Stimulated activated CD4-positive, alpha-beta T cell treated with anti-CD3 and anti-CD28 coated beads, Interleukin-2, amount 100 ng/mL, for 4 hours (primary cell): ENCODE results near the gene CRADD.
"Not testable (repeated sequence)": the region's sequence is repeated elsewhere in the genome, so short reads cannot be mapped to it uniquely, and the experiment has no call there.

Source experiments
- DNase-seq: peaks from one replicate; pipeline ENCODE4 v3.0.0-alpha.2; 2020; ENCODE audit warnings: low read depth

Gene CRADD

DNA sequence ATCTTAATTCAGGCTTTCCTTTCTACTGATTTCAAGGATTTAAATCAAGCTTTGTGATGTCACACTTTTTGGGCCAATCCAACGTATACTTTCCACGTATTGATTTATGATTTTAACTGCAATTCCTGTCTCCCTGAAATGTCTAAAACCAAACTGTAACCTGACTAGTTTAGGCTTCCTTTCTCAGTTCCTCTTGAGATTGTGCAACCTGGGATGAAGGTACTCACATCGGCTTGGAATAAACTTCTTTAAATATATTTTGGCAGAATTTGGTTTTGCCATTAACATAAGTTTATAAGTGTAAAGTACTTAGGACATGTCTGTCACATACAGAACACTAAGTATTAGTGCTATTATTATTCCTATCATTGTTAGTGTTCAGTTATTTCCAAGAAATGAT, 224.6 kb downstream of the CRADD start:
- DNase-seq, result no peak

- DNase-seq, result no peak
Observed at GRCh38 chr12:93902192-93902591, 225.0 kb downstream of the CRADD start.

DNA sequence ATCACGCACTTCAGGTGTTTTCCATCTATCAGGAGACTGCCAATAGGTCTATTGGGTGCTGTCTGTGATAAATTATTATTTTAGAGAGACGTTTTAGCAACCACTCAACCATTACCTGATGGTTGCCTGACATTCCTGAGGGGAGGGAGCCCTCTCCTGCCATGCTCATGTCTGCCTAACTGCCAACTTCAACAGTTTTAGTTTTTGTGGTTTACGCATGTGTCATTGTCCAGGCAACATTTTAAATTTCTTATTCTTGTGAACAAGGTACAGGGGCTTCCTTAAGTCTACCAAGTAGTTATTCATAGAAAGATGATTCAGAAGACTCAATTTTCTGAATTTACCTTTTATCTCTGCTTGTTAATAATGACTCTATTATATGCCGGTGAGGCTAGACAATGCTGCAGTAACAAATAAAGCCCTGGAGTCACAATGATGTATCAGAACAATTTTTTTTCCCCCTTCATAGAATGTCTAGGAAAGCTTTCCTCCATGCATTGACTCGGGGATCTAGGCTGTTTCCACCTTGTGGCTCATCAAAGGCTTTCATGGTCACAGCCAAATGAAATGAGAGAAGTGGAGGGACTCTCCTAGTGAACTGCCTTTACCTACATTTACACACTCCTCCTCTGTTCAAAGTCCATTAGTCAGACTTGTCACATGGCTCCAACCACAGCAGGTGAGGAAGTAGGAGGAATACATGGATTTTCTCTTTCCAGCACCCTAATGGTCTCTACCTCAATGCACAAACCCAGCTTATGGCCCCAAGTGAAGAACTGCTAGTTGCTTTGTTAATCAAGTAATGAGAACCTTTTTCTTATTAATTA, 225.8 kb downstream of the CRADD start:
- DNase-seq, result no peak

GRCh38 chr12:93904124-93904523, 226.9 kb downstream of the CRADD start:
- no peak for DNase-seq

DNA sequence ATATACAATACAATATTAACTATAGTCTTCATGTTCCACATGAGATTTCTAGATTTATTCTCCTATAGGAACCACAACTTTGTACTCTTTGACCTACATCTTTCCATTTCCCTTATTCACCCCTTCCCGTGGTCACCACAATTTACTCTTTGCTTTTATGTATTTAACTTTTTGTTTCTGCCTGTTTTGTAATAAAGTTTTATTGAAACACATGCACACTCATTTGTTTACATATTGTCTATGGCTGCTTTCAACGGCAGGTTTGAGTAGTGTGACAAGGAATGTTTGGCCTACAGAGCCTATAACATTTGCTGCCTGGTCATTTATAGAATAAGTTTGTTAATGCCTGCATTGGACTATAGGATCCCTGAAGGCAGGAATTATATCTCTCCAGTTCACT, 231.1 kb downstream of the CRADD start:
- DNase-seq, result no peak

DNA sequence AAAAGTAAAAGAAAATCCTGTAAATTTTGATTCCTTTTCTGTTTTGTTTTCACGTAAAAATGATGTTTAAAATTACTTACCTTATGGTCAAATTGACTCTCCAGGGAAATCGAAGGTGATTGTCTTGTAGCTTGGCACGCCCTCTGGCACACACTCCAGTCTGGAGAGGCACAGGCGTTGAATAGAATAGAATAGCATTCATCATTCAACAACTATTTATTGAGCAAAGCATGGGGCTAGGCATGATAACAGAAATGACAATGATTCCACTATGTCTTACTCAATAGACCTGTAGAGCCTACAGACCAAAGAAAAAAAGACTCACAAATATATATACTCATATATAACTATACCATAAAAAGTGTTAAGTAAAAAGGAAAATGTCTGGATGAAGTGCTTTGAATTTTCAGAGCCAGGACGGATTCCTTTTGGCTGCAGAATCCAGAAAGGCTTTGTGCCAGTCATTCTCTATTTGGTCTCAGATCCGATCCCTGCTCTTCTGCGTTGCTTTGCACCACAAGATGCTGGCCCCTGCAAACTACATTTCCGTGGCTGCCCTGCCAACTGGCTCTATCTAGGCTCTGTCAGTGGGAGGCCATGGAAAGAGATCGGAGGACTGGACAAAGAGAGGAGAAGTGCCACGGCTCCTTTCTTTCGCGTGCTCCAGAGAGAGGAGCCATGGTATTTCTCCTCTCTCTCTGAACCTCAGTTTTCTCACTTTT, 231.8 kb downstream of the CRADD start:
- DNase-seq, result no peak

DNA sequence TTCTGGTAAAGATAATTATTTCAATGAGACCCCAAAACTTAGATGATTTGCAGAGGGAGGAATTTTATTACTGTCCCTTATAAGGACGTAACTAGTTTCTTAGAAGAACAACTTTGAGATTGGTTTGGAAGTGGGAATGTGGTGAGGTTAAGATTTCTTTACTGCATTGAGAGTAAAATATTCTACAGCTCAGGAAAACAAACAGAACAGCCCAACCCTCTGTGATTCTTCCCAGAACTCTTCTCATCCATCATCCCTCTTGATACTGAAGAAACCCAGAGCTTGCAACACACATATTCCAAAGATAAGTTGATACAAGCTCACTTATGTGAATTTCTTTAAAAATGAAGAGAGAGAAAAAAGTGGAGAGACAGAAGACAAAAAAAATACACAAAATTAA, 234.2 kb downstream of the CRADD start:
- DNase-seq, result no peak

- no peak for DNase-seq
Observed at GRCh38 chr12:93912086-93912733, 235.0 kb downstream of the CRADD start.

GRCh38 chr12:93913845-93914244, 236.7 kb downstream of the CRADD start:
- no peak for DNase-seq

GRCh38 chr12:93914281-93914680, 237.1 kb downstream of the CRADD start:
- no peak for DNase-seq

DNA sequence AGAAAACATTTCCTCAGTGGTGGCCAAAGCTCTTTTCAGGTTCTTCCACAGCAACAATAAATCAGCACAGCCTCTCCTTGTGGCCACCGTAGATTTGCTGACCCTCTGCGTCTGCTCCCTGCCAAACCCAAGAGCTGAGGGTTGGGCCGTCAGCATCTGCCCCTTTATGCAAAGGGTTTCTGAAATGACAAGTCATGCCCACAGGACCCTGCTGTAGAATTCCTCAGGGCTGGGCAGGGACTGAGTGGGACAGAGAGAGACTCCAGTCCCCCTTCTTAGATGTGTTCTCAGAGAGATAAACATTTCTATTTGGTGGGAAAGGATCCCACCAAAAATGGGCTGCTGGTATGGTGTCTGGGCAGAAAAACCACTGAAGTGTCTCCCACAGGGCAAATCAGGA, 238.2 kb downstream of the CRADD start:
- no peak for DNase-seq

DNA sequence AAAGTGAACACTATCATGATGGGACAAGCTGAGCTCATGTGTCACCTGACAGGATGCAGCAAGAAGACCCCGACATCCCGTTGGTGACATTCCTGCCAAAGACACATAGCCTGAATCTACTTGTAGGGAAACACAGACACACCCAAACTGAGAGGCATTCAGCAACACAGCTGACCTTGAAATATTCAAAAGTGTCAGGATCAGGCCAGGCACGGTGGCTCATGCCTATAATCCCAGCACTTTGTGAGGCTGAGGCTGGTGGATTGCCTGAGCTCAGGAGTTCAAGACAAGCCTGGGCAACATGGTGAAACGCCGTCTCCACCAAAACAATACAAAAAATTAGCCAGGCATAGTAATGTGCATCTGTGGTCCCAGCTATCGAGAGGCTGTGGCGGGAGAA, 239.2 kb downstream of the CRADD start:
- DNase-seq, result no peak

DNA sequence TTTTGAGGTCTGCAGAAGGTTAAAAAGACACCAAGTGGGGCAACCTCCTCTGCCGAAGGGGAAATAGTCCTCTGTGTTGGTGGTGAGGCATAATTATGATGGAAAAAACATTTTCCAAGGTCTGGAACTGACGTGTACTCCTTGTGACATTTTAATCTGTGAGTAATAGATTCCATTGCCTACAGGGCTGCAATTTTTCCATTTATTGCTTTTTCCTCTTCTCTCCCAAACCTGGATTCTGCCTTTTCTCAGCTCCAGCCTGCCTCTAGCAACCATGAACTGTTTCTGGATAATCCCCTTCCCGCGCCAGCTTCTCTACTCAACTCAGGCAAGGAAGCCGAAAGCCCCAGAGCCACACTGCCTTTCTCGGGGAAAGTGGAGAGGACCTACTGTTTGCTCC, 241.1 kb downstream of the CRADD start:
- DNase-seq, result no peak

DNA sequence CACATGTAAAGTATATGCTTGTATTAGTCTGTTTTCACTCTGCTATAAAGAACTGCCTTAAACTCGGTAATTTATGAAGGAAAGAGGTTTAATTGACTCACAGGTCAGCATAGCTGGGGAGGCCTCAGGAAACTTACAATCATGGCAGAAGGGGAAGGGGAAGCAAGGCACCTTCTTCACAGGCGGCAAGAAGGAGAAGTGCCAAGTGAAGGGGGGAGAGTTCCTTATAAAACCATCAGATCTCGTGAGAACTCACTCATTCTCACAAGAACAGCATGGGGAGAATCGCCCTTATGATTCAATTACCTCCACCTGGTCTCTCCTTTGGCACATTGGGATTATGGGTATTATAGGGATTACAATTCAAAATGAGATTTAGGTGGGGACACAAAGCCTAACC, 241.7 kb downstream of the CRADD start:
- DNase-seq, result no peak

DNA sequence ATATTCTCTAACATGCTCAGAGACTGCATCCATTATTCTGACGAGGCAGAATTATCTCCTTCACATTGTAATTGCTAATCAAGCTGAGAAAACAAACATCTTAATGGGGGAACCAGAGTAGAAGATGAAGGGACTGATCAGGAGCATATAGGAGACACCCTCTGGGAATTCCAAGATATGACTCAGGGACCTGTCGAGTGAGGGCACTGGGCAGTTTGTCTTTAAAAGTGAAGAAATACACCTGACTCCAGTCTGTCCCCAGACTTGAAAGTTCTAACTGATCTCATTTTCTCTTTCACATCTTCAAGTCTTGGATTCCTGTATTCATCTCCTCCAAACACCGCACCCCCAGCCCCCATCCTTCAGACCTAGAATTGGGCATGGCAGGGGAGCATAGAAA, 244.3 kb downstream of the CRADD start:
- no peak for DNase-seq

- no peak for DNase-seq
Observed at GRCh38 chr12:93922583-93923006, 245.4 kb downstream of the CRADD start.

DNA sequence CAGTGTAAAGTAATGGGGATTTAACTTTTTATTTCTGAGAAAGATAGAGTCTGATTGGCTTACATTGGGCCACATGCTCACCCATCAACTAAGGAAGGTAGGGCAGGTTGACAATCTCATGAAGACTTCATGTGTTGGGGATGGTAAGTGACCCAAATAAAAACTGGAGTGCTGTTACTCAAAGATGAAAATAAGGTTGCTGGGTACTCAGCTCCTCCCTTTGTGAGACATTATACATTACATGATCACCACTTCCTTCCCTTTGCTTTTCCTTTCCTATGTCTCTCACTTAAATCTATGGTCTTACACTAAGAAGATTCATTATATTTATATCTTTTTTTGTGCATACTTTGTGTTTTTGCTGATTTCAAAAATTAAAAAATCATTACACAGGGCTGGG, 247.2 kb downstream of the CRADD start:
- no peak for DNase-seq

DNA sequence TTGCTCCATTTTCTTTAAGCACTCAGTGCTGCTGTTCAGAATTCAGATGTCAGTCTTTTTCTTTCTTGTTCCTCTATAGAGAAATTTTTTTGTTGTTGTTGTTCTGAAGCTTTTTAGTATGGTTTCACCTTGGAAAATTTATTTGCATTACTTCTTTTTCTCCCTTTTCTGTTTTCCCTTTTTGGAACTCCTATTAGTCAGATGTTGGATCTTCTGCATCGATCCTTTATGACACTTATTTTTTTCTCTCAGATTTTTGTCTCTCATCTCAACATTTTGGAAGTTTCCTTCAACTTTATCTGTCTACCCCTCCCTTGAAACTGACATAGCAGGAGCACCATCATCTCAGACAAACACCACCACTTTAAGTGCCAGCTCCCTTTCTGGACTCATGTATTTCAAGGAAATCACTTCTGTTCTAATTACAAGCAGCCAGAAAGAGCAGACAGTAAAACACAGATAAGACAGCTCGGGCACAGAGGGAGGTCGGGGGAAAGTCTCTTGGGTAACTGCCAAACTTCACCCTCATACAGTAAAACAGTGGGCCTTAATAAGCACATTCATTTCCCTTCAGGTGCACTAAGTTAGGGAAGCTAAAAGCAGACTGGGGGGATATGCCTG, 248.5 kb downstream of the CRADD start:
- no peak for DNase-seq

GRCh38 chr12:93926237-93926636, 249.1 kb downstream of the CRADD start:
- DNase-seq, result no peak

DNA sequence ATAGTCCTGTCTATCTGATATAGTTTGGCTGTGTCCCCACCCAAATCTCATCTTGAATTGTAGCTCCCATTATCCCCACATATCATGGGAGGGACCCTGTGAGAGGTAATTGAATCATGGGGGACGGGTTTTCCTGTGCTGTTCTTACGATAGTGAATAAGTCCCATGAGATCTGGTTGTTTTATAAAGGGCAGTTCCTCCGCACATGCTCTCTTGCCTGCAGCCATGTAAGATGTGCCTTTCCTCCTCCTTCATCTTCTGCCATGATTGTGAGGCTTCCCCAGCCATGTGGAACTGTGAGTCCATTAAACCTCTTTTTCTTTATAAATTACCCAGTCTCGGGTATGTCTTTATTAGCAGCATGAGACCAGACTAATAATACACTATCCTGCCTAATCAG, 251.9 kb downstream of the CRADD start:
- DNase-seq, result not testable (repeated sequence)

- DNase-seq, result no peak
Observed at GRCh38 chr12:93937812-93938211, 260.6 kb downstream of the CRADD start.

DNA sequence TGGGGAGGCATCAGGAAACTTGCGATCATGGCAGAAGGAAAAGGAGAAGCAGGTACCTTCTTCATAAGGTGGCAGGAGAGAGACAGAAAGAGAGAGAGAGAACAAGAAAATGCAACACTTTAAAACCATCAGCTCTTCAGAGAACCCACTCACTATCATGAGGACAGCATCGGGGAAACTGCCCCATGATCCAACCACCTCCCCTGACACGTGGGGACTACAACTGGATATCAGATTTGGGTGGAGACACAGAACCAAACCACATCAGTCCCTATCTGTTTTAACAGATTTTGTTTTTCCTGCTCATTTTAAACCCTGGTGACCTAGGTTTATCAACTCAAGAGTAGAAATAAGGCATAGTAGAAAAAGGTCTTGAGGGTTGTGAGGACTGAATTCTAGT, 261.1 kb downstream of the CRADD start:
- no peak for DNase-seq

- DNase-seq, result no peak
Observed at GRCh38 chr12:93938931-93939330, 261.8 kb downstream of the CRADD start.
